K562 (cell line): ENCODE measurements around the gene OXSR1. TPM values are rescaled to one million over a fixed set of nuclear protein-coding genes. Genes with fewer than 3 reads are reported as not detected.
A peak's percentile ranks its signal among the peaks of the same experiment; 100 is the strongest.

ENCODE experiments used
- ATF1 ChIP-seq, 2 experiments: fragments of 450-650 bp in 1 of 2; IDR thresholded peaks; 2 replicates each; pipeline ENCODE4 v1.6.1; 2016; ENCODE audit warnings: missing compliant biosample characterization in 1 of 2, missing genetic modification characterization in 1 of 2
- BCL6 ChIP-seq: fragments of 250-450 bp; sonication (Bioruptor Pico); IDR thresholded peaks from 2 replicates; pipeline ENCODE4 v1.4.0; 2020
- CEBPB ChIP-seq: fragments of 450-650 bp; IDR thresholded peaks from 2 replicates; pipeline ENCODE4 v1.6.1; 2016; ENCODE audit warnings: missing genetic modification characterization, missing compliant biosample characterization
- CTBP1 ChIP-seq: fragments of 450-650 bp; IDR thresholded peaks from 2 replicates; pipeline ENCODE4 v1.6.1; 2016; ENCODE audit warnings: borderline replicate concordance
- HDAC2 ChIP-seq: fragments of 450-650 bp; IDR thresholded peaks from 2 replicates; pipeline ENCODE4 v1.6.1; 2016; ENCODE audit warnings: mild to moderate bottlenecking
- KAT7 ChIP-seq: sonication (generic); formaldehyde crosslinking; IDR thresholded peaks from 2 replicates; pipeline ENCODE4 v1.8.0; 2022; ENCODE audit warnings: missing genetic modification reagents, mild to moderate bottlenecking, borderline replicate concordance
- NCOA1 ChIP-seq: fragments of 450-650 bp; IDR thresholded peaks from 2 replicates; pipeline ENCODE4 v1.6.1; 2016; ENCODE audit warnings: low read depth
- RUNX1 ChIP-seq: sonication (generic); IDR thresholded peaks from 2 replicates; pipeline ENCODE4 v1.6.1; 2016; ENCODE audit warnings: antibody characterized with exemption, low read depth
- ZC3H11A ChIP-seq: IDR thresholded peaks from 2 replicates; pipeline ENCODE4 v1.6.1; 2012; ENCODE audit warnings: low read depth, low read length, improper control_type of control experiment
- ZNF551 ChIP-seq: fragments of 250-450 bp; sonication (Bioruptor Pico); IDR thresholded peaks from 2 replicates; pipeline ENCODE4 v1.5.0; 2021; ENCODE audit warnings: mild to moderate bottlenecking, moderate library complexity
- ZNF766 ChIP-seq: fragments of 200-800 bp; sonication (Bioruptor generic); conservative IDR thresholded peaks from 2 replicates; pipeline ENCODE4 v1.6.1; 2016; ENCODE audit warnings: missing genetic modification characterization, missing compliant biosample characterization
- polyA plus RNA-seq, 8 experiments: library from polyadenylated mRNA; depleted of rRNA in 4 of 8; stranded (reverse) in 5 of 8; unstranded in 3 of 8; fragments of >200 nt; fragmentation: Nextera tagmentation in 2 of 8; fragmentation: Illumina TruSeq in 1 of 8; extraction: Ambion mirVana in 2 of 8; extraction: Trizol in 1 of 8; gene quantifications; 2 replicates each; pipeline versions ENCODE4 v1.2.1 to v1.2.3, GENCODE V29; 2011 to 2014; ENCODE audit warnings: inconsistent platforms in 1 of 8, missing spikeins in 1 of 8
- total RNA-seq, 7 experiments: library from RNA; depleted of rRNA in 6 of 7; stranded (reverse); fragments of >200 nt in 6 of 7; fragmentation: Illumina TruSeq in 2 of 7; extraction: Trizol in 2 of 7; gene quantifications; 2 replicates each; pipeline versions ENCODE4 v1.2.1 to v1.2.3, GENCODE V29; 2011 to 2021; ENCODE audit warnings: low replicate concordance in 1 of 7
- TF ChIP-seq, protein P1 (sequence below), 2 experiments: IDR thresholded peaks; 2 replicates each; pipeline ENCODE4 v1.6.1; 2012; ENCODE audit warnings: improper control_type of control experiment in 2 of 2, low read depth in 2 of 2, low read length in 2 of 2, borderline replicate concordance in 1 of 2
- TF ChIP-seq, protein P2 (sequence below): fragments of 250-450 bp; sonication (Bioruptor Pico); IDR thresholded peaks from 2 replicates; pipeline ENCODE4 v1.5.1; 2021; ENCODE audit warnings: mild to moderate bottlenecking
- TF ChIP-seq, protein P3 (sequence below): sonication (generic); formaldehyde crosslinking; IDR thresholded peaks from 2 replicates; pipeline ENCODE4 v1.8.1; 2023; ENCODE audit warnings: mild to moderate bottlenecking, missing genetic modification reagents, moderate library complexity
- TF ChIP-seq, protein P4 (sequence below): fragments of 250-450 bp; sonication (Bioruptor Pico); IDR thresholded peaks from 2 replicates; pipeline ENCODE4 v1.5.0; 2020; ENCODE audit warnings: mild to moderate bottlenecking
- TF ChIP-seq, protein P5 (sequence below): sonication (generic); formaldehyde crosslinking; IDR thresholded peaks from 2 replicates; pipeline ENCODE4 v1.8.0; 2022; ENCODE audit warnings: mild to moderate bottlenecking, missing genetic modification reagents
- TF ChIP-seq, protein P6 (sequence below), 2 experiments: fragments of 200-800 bp in 1 of 2; sonication (Bioruptor generic) in 1 of 2; sonication (generic) in 1 of 2; formaldehyde crosslinking in 1 of 2; IDR thresholded peaks in 1 of 2; conservative IDR thresholded peaks in 1 of 2; 2 replicates each; pipeline versions ENCODE4 v1.5.0 to v1.6.1; 2016 to 2020; ENCODE audit warnings: missing compliant biosample characterization in 1 of 2, missing genetic modification characterization in 1 of 2, missing genetic modification reagents in 1 of 2

OXSR1 gene
- total and polyA plus RNA-seq, 9 of the 15 experiments (the other 6 are each of a cell fraction or from before 2014, with no cell fraction given): 15.7 to 87.6 (median 48.7) TPM

DNA sequence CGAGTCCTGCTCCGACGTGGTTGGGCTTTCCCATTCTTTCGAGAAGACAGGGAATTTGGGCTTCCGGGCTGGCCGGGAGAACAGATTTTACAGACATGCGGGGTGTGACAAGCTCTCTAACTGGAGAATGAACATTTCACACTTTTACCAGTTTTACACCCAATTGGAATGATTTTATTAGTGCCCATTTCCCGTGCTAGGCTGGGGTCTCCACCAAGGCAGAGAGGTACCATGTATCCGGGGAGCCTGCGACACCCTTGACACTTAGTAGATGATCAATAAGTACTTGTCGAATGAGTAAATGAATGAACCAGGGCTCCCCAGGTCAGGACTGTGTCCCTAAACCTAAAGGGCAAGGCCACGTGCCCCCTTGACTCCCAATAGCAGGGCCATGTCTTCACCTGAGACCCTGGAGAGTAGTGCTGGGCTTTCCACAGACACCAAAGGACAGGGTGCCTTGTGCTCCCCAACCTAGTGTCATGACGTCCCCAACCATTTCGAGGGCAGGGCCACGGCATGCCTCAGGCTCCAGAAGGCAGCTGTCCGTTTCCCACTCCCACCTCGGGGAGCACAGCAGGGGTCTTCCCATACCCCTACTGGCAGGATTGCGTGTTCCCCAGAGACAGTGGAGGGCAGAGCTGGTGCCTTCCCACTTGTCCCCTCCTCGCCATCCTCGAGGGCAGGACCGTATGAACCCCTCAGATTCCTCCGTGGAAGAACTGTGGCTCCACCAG lies 27.6 kb upstream of the OXSR1 start (continued):
- TF ChIP-seq, protein P1, sequence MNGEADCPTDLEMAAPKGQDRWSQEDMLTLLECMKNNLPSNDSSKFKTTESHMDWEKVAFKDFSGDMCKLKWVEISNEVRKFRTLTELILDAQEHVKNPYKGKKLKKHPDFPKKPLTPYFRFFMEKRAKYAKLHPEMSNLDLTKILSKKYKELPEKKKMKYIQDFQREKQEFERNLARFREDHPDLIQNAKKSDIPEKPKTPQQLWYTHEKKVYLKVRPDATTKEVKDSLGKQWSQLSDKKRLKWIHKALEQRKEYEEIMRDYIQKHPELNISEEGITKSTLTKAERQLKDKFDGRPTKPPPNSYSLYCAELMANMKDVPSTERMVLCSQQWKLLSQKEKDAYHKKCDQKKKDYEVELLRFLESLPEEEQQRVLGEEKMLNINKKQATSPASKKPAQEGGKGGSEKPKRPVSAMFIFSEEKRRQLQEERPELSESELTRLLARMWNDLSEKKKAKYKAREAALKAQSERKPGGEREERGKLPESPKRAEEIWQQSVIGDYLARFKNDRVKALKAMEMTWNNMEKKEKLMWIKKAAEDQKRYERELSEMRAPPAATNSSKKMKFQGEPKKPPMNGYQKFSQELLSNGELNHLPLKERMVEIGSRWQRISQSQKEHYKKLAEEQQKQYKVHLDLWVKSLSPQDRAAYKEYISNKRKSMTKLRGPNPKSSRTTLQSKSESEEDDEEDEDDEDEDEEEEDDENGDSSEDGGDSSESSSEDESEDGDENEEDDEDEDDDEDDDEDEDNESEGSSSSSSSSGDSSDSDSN (IDR thresholded peaks at IDR 0.05; ENCODE audit: borderline replicate concordance in 1 of 2, low read depth in 2 of 2, low read length in 2 of 2): 0 out of 4 replicates have a peak, but pooled peaks of 1 of the 2 experiments have one; percentile 7
- TF ChIP-seq, protein P2, sequence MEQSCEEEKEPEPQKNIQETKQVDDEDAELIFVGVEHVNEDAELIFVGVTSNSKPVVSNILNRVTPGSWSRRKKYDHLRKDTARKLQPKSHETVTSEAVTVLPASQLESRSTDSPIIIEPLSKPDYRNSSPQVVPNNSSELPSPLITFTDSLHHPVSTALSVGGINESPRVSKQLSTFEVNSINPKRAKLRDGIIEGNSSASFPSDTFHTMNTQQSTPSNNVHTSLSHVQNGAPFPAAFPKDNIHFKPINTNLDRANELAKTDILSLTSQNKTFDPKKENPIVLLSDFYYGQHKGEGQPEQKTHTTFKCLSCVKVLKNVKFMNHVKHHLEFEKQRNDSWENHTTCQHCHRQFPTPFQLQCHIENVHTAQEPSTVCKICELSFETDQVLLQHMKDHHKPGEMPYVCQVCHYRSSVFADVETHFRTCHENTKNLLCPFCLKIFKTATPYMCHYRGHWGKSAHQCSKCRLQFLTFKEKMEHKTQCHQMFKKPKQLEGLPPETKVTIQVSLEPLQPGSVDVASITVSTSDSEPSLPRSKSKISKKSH (CRISPR knock-in tag): no peak
- TF ChIP-seq, protein P3, sequence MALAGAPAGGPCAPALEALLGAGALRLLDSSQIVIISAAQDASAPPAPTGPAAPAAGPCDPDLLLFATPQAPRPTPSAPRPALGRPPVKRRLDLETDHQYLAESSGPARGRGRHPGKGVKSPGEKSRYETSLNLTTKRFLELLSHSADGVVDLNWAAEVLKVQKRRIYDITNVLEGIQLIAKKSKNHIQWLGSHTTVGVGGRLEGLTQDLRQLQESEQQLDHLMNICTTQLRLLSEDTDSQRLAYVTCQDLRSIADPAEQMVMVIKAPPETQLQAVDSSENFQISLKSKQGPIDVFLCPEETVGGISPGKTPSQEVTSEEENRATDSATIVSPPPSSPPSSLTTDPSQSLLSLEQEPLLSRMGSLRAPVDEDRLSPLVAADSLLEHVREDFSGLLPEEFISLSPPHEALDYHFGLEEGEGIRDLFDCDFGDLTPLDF (CRISPR knock-in tag): 0 out of 2 replicates have a peak, but pooled peaks have one; percentile 44
- 0 out of 2 replicates have a peak, but pooled peaks have one; percentile 17 for TF ChIP-seq ZNF766 (CRISPR knock-in tag)
- 0 out of 2 replicates have a peak, but pooled peaks have one; percentile 9 for TF ChIP-seq KAT7 (CRISPR knock-in tag)
- no peak for TF ChIP-seq ATF1 (CRISPR knock-in tag; IDR thresholded peaks at IDR 0.05)
- TF ChIP-seq ATF1 (tag; IDR thresholded peaks at IDR 0.05): no peak
- TF ChIP-seq, protein P4, sequence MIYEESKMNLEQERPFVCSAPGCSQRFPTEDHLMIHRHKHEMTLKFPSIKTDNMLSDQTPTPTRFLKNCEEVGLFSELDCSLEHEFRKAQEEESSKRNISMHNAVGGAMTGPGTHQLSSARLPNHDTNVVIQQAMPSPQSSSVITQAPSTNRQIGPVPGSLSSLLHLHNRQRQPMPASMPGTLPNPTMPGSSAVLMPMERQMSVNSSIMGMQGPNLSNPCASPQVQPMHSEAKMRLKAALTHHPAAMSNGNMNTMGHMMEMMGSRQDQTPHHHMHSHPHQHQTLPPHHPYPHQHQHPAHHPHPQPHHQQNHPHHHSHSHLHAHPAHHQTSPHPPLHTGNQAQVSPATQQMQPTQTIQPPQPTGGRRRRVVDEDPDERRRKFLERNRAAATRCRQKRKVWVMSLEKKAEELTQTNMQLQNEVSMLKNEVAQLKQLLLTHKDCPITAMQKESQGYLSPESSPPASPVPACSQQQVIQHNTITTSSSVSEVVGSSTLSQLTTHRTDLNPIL: no peak
- TF ChIP-seq, protein P5, sequence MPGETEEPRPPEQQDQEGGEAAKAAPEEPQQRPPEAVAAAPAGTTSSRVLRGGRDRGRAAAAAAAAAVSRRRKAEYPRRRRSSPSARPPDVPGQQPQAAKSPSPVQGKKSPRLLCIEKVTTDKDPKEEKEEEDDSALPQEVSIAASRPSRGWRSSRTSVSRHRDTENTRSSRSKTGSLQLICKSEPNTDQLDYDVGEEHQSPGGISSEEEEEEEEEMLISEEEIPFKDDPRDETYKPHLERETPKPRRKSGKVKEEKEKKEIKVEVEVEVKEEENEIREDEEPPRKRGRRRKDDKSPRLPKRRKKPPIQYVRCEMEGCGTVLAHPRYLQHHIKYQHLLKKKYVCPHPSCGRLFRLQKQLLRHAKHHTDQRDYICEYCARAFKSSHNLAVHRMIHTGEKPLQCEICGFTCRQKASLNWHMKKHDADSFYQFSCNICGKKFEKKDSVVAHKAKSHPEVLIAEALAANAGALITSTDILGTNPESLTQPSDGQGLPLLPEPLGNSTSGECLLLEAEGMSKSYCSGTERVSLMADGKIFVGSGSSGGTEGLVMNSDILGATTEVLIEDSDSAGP (CRISPR knock-in tag): peak; percentile 76
- no peak for TF ChIP-seq HDAC2
- TF ChIP-seq NCOA1: no peak
- no peak for TF ChIP-seq CTBP1
- no peak for TF ChIP-seq CEBPB (tag)
- no peak for TF ChIP-seq ZC3H11A
- TF ChIP-seq BCL6 (CRISPR knock-in tag): no peak
- no peak for TF ChIP-seq ZNF551
- TF ChIP-seq, protein P6, sequence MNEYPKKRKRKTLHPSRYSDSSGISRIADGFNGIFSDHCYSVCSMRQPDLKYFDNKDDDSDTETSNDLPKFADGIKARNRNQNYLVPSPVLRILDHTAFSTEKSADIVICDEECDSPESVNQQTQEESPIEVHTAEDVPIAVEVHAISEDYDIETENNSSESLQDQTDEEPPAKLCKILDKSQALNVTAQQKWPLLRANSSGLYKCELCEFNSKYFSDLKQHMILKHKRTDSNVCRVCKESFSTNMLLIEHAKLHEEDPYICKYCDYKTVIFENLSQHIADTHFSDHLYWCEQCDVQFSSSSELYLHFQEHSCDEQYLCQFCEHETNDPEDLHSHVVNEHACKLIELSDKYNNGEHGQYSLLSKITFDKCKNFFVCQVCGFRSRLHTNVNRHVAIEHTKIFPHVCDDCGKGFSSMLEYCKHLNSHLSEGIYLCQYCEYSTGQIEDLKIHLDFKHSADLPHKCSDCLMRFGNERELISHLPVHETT (CRISPR knock-in tag; conservative IDR thresholded peaks at IDR 0.05 in 1 of 2, IDR thresholded peaks at IDR 0.05 in 1 of 2): 0 out of 4 replicates have a peak, but pooled peaks of 1 of the 2 experiments have one; percentile 3
- 0 out of 2 replicates have a peak, but pooled peaks have one; percentile 49 for TF ChIP-seq RUNX1
